ENCODE data around the gene CPVL. TPM values are rescaled to one million over a fixed set of nuclear protein-coding genes. Genes with fewer than 3 reads are reported as not detected.

CPVL gene
- total and polyA plus RNA-seq, 7 experiments from 2014 or later: 0.32 to 88.3 (median 3.0) TPM

GRCh38 chr7:29146888-29147609 lies 712 bp upstream of the CPVL start:
- intact Hi-C loops (cut with micrococcal nuclease): no loop called here

GRCh38 chr7:29145553-29146056 lies 732 bp downstream of the CPVL start:
- H3K9me3 Mint-ChIP-seq: peaks cover 0 to 5% (median 0%) of the 10 kb centered on the region in 11 donors
- intact Hi-C loops (cut with micrococcal nuclease): no loop called here
- POLR2A ChIA-PET: no interaction called here
- Histone ChIP-seq H3K27me3 (ENCODE audit: control insufficient read depth in 2 of 2, insufficient read depth in 2 of 2, low read length in 2 of 2) (peaks cover 4 to 6% of the 10 kb centered on the region in 2 donors), H3K4me3 (ENCODE audit: low read length) (no peak overlapping the region), H3K4me1 (ENCODE audit: control insufficient read depth in 2 of 2, insufficient read depth in 2 of 2, low read length in 2 of 2) (no peaks in the 10 kb centered on the region), H3K9me3 (ENCODE audit: control insufficient read depth in 2 of 3, low read length in 3 of 3) (no peaks in the 10 kb centered on the region), H3K36me3 (ENCODE audit: control insufficient read depth in 2 of 3, insufficient read depth in 3 of 3, low read length in 3 of 3) (no peaks in the 10 kb centered on the region), H3K27ac (ENCODE audit: low read depth, low read length) (no peak overlapping the region)
- no peaks in the 10 kb centered on the region for H3K36me3 Mint-ChIP-seq
- peaks cover 0 to 4% (median 0%) of the 10 kb centered on the region in 7 donors for H3K4me1 Mint-ChIP-seq
- ATAC-seq (no peak), DNase-seq (no peak)
- peaks cover 24 to 45% (median 37%) of the 10 kb centered on the region in 5 donors for H3K27me3 Mint-ChIP-seq
- H3K27ac Mint-ChIP-seq: no peak overlapping the region
- CTCF ChIA-PET: no interaction called here
- H3K4me3 Mint-ChIP-seq: peak overlapping the region in 2 of 10 donors; percentile 30 to 45

More at GRCh38 chr7:29146888-29147609, 712 bp upstream of the CPVL start:
- H3K4me3 Mint-ChIP-seq: peak overlapping the region in 1 of 10 donors; percentile 45
- peaks cover 0 to 4% (median 0%) of the 10 kb centered on the region in 7 donors for H3K4me1 Mint-ChIP-seq
- Histone ChIP-seq H3K27ac (ENCODE audit: low read depth, low read length) (no peak overlapping the region), H3K4me3 (ENCODE audit: low read length) (no peak overlapping the region), H3K9me3 (ENCODE audit: control insufficient read depth in 2 of 3, low read length in 3 of 3) (no peaks in the 10 kb centered on the region), H3K4me1 (ENCODE audit: control insufficient read depth in 2 of 2, insufficient read depth in 2 of 2, low read length in 2 of 2) (no peaks in the 10 kb centered on the region), H3K27me3 (ENCODE audit: control insufficient read depth in 2 of 2, insufficient read depth in 2 of 2, low read length in 2 of 2) (peaks cover 4 to 6% of the 10 kb centered on the region in 2 donors), H3K36me3 (ENCODE audit: control insufficient read depth in 2 of 3, insufficient read depth in 3 of 3, low read length in 3 of 3) (no peaks in the 10 kb centered on the region)
- H3K27ac Mint-ChIP-seq: no peak overlapping the region
- ChIA-PET CTCF (no interaction called here), POLR2A (no interaction called here)
- no peak for DNase-seq
- peaks cover 0 to 5% (median 0%) of the 10 kb centered on the region in 11 donors for H3K9me3 Mint-ChIP-seq
- no peaks in the 10 kb centered on the region for H3K36me3 Mint-ChIP-seq
- H3K27me3 Mint-ChIP-seq: peaks cover 24 to 44% (median 37%) of the 10 kb centered on the region in 5 donors
- ATAC-seq: no peak

- H3K27me3 Mint-ChIP-seq: peaks cover 22 to 45% (median 34%) of the 10 kb centered on the region in 5 donors
- Histone ChIP-seq H3K27ac (ENCODE audit: low read depth, low read length) (no peak overlapping the region), H3K9me3 (ENCODE audit: control insufficient read depth in 2 of 3, low read length in 3 of 3) (no peaks in the 10 kb centered on the region), H3K36me3 (ENCODE audit: control insufficient read depth in 2 of 3, insufficient read depth in 3 of 3, low read length in 3 of 3) (no peaks in the 10 kb centered on the region), H3K4me3 (ENCODE audit: low read length) (no peak overlapping the region), H3K4me1 (ENCODE audit: control insufficient read depth in 2 of 2, insufficient read depth in 2 of 2, low read length in 2 of 2) (no peaks in the 10 kb centered on the region), H3K27me3 (ENCODE audit: control insufficient read depth in 2 of 2, insufficient read depth in 2 of 2, low read length in 2 of 2) (peaks cover 4 to 6% of the 10 kb centered on the region in 2 donors)
- ATAC-seq (no peak), DNase-seq (no peak)
- ChIA-PET CTCF (no interaction called here), POLR2A (no interaction called here)
- no peak overlapping the region for H3K27ac Mint-ChIP-seq
- H3K36me3 Mint-ChIP-seq: no peaks in the 10 kb centered on the region
- intact Hi-C loops (cut with micrococcal nuclease): no loop called here
- H3K9me3 Mint-ChIP-seq: peaks cover 0 to 3% (median 0%) of the 10 kb centered on the region in 11 donors
- no peak overlapping the region for H3K4me3 Mint-ChIP-seq
- peaks cover 0 to 4% (median 0%) of the 10 kb centered on the region in 7 donors for H3K4me1 Mint-ChIP-seq
Observed at GRCh38 chr7:29143751-29144150, 2.6 kb downstream of the CPVL start.

GRCh38 chr7:29142021-29142727 lies 4.2 kb downstream of the CPVL start:
- intact Hi-C loops (cut with micrococcal nuclease): no loop called here
- peaks cover 3 to 4% of the 10 kb centered on the region in 2 donors for H3K27me3 ChIP-seq (ENCODE audit: control insufficient read depth in 2 of 2, insufficient read depth in 2 of 2, low read length in 2 of 2)
- Mint-ChIP-seq H3K27me3 (peaks cover 11 to 36% (median 26%) of the 10 kb centered on the region in 5 donors), H3K27ac (no peak overlapping the region), H3K9me3 (peaks cover 0 to 3% (median 0%) of the 10 kb centered on the region in 11 donors), H3K36me3 (no peaks in the 10 kb centered on the region), H3K4me1 (peaks cover 0 to 4% (median 0%) of the 10 kb centered on the region in 7 donors), H3K4me3 (no peak overlapping the region)
- H3K9me3 ChIP-seq (ENCODE audit: control insufficient read depth in 2 of 3, low read length in 3 of 3): no peaks in the 10 kb centered on the region
- ATAC-seq (peak; percentile 40), DNase-seq (no peak)
- no peaks in the 10 kb centered on the region for H3K36me3 ChIP-seq (ENCODE audit: control insufficient read depth in 2 of 3, insufficient read depth in 3 of 3, low read length in 3 of 3)
- no peak overlapping the region for H3K27ac ChIP-seq (ENCODE audit: low read depth, low read length)
- CTCF ChIA-PET: no interaction called here
- POLR2A ChIA-PET: interaction anchor here (0.7 kb wide), 1 partner anchor 1235 kb away, joined by 3 read pairs; no protein-coding TSS in a partner anchor
- H3K4me1 ChIP-seq (ENCODE audit: control insufficient read depth in 2 of 2, insufficient read depth in 2 of 2, low read length in 2 of 2): no peaks in the 10 kb centered on the region
- H3K4me3 ChIP-seq (ENCODE audit: low read length): no peak overlapping the region

- Histone ChIP-seq H3K9me3 (ENCODE audit: control insufficient read depth in 2 of 3, low read length in 3 of 3) (no peaks in the 10 kb centered on the region), H3K4me1 (ENCODE audit: control insufficient read depth in 2 of 2, insufficient read depth in 2 of 2, low read length in 2 of 2) (no peaks in the 10 kb centered on the region), H3K36me3 (ENCODE audit: control insufficient read depth in 2 of 3, insufficient read depth in 3 of 3, low read length in 3 of 3) (no peaks in the 10 kb centered on the region), H3K27me3 (ENCODE audit: control insufficient read depth in 2 of 2, insufficient read depth in 2 of 2, low read length in 2 of 2) (no peaks in the 10 kb centered on the region), H3K27ac (ENCODE audit: low read depth, low read length) (no peak overlapping the region), H3K4me3 (ENCODE audit: low read length) (no peak overlapping the region)
- intact Hi-C loops (cut with micrococcal nuclease): no loop called here
- POLR2A ChIA-PET: no interaction called here
- Mint-ChIP-seq H3K27ac (no peak overlapping the region), H3K36me3 (no peaks in the 10 kb centered on the region), H3K4me1 (peaks cover 0 to 2% (median 0%) of the 10 kb centered on the region in 7 donors), H3K4me3 (no peak overlapping the region), H3K9me3 (peaks cover 0 to 3% (median 0%) of the 10 kb centered on the region in 11 donors), H3K27me3 (peaks cover 4 to 25% (median 14%) of the 10 kb centered on the region in 5 donors)
- DNase-seq (no peak), ATAC-seq (no peak)
- CTCF ChIA-PET: no interaction called here
Observed at GRCh38 chr7:29140873-29141468, 5.4 kb downstream of the CPVL start.

GRCh38 chr7:29139796-29140195 lies 6.5 kb downstream of the CPVL start:
- Mint-ChIP-seq H3K9me3 (peaks cover 0 to 4% (median 0%) of the 10 kb centered on the region in 11 donors), H3K4me3 (no peak overlapping the region), H3K4me1 (peaks cover 0 to 2% (median 0%) of the 10 kb centered on the region in 7 donors), H3K27ac (no peak overlapping the region), H3K27me3 (peaks cover 0 to 15% (median 5%) of the 10 kb centered on the region in 5 donors), H3K36me3 (no peaks in the 10 kb centered on the region)
- DNase-seq (no peak), ATAC-seq (peak; percentile 47)
- ChIA-PET POLR2A (no interaction called here), CTCF (no interaction called here)
- Histone ChIP-seq H3K27ac (ENCODE audit: low read depth, low read length) (no peak overlapping the region), H3K9me3 (ENCODE audit: control insufficient read depth in 2 of 3, low read length in 3 of 3) (no peaks in the 10 kb centered on the region), H3K4me3 (ENCODE audit: low read length) (no peak overlapping the region), H3K27me3 (ENCODE audit: control insufficient read depth in 2 of 2, insufficient read depth in 2 of 2, low read length in 2 of 2) (no peaks in the 10 kb centered on the region), H3K4me1 (ENCODE audit: control insufficient read depth in 2 of 2, insufficient read depth in 2 of 2, low read length in 2 of 2) (no peaks in the 10 kb centered on the region), H3K36me3 (ENCODE audit: control insufficient read depth in 2 of 3, insufficient read depth in 3 of 3, low read length in 3 of 3) (no peaks in the 10 kb centered on the region)
- intact Hi-C loops (cut with micrococcal nuclease): no loop called here

All from naive thymus-derived CD4-positive, alpha-beta T cell (primary cell).